ENCODE measurements around the gene ZBTB11. TPM values are rescaled to one million over a fixed set of nuclear protein-coding genes. Genes with fewer than 3 reads are reported as not detected.

Gene ZBTB11
- total RNA-seq (10 to 100 TPM in 4 of 5 donors, 1 to 10 TPM in 1; 6.7 to 31.2 (median 28.3) TPM), polyA plus RNA-seq (1 to 10 TPM; 2.8 to 6.1 (median 4.7) TPM)
- long read RNA-seq, donor 1 = 0 reads
- long read RNA-seq, donor 2, full-length matches to known transcripts = 1 of 1 reads
- long read RNA-seq, donor 2, partial matches to known transcripts = 0 of 1 reads
- long read RNA-seq, donor 2, other reads (novel, unspliced or antisense) = 0 of 1 reads
- long read RNA-seq, donor 3, full-length matches to known transcripts = 1 of 1 reads
- long read RNA-seq, donor 3, partial matches to known transcripts = 0 of 1 reads
- long read RNA-seq, donor 3, other reads (novel, unspliced or antisense) = 0 of 1 reads
- long read RNA-seq, donor 4 = 0 reads
- long read RNA-seq, donor 5, full-length matches to known transcripts = 1 of 1 reads
- long read RNA-seq, donor 5, partial matches to known transcripts = 0 of 1 reads
- long read RNA-seq, donor 5, other reads (novel, unspliced or antisense) = 0 of 1 reads
- long read RNA-seq, donor 6 = 0 reads
- long read RNA-seq, donor 7, partial matches to known transcripts = 0 of 1 reads
- long read RNA-seq, donor 7, other reads (novel, unspliced or antisense) = 0 of 1 reads
- long read RNA-seq, donor 8, full-length matches to known transcripts = 1 of 1 reads
- long read RNA-seq, donor 8, partial matches to known transcripts = 0 of 1 reads
- long read RNA-seq, donor 8, other reads (novel, unspliced or antisense) = 0 of 1 reads
- long read RNA-seq, donor 9, full-length matches to known transcripts = 2 of 2 reads
- long read RNA-seq, donor 9, partial matches to known transcripts = 0 of 2 reads
- long read RNA-seq, donor 9, other reads (novel, unspliced or antisense) = 0 of 2 reads
- long read RNA-seq, donor 10 = 0 reads

- H3K27me3 ChIP-seq = no peaks in the 10 kb centered on the region
- no peaks in the 10 kb centered on the region for H3K9me3 ChIP-seq
- peak; percentile 100 for DNase-seq
- H3K27ac ChIP-seq = peak within 1 kb of the TSS; percentile 98 to 99 (median 99)
- H3K36me3 ChIP-seq = peaks cover 22 to 26% (median 25%) of the 10 kb centered on the region in 4 donors
- 0 to 2% (median 0%) methylated on average over 29 to 57 of the region's 57 CpGs for WGBS, 5 donors
- intact Hi-C loops (cut with DNase I; ENCODE audit: low total_unique reads) = loop anchor here (10.0 kb wide), 1 partner anchor 102 kb away; the partner anchor contains the start of gene PCNP
- peak within 1 kb of the TSS; percentile 92 to 99 (median 95) for H3K4me3 ChIP-seq
- peaks cover 23 to 63% (median 45%) of the 10 kb centered on the region in 4 donors for H3K4me1 ChIP-seq
- peak in 2 of 7 experiments; percentile 31 to 35 for TF ChIP-seq CTCF (IDR thresholded peaks at IDR 0.05)
- TF ChIP-seq POLR2A (IDR thresholded peaks at IDR 0.05) = peak in 2 of 4 donors; percentile 33 to 78
- TF ChIP-seq EP300 (IDR thresholded peaks at IDR 0.05) = no peak
- TF ChIP-seq POLR2AphosphoS5 (IDR thresholded peaks at IDR 0.05) = peak; percentile 94 to 98 (median 95)
Measured at GRCh38 chr3:101676765-101677435, at the start of gene ZBTB11. Gene ZBTB11 (minus strand): TSS chr3:101677132. CDS start chr3:101676914, 218 bp downstream.

GRCh38 chr3:101725890-101726275, 49.0 kb upstream of the ZBTB11 start:
- DNase-seq = no peak
- Histone ChIP-seq H3K27ac (peak overlapping the region in 2 of 5 donors; percentile 62 to 82), H3K4me3 (peak overlapping the region; percentile 60 to 96 (median 79)), H3K27me3 (no peaks in the 10 kb centered on the region), H3K4me1 (peaks cover 7 to 26% (median 12%) of the 10 kb centered on the region in 4 donors), H3K36me3 (peaks cover 6 to 31% (median 28%) of the 10 kb centered on the region in 4 donors), H3K9me3 (no peaks in the 10 kb centered on the region)
- intact Hi-C loops (cut with DNase I; ENCODE audit: low total_unique reads) = no loop called here
- TF ChIP-seq POLR2AphosphoS5 (IDR thresholded peaks at IDR 0.05) = no peak
- TF ChIP-seq EP300 (IDR thresholded peaks at IDR 0.05) = no peak
- TF ChIP-seq POLR2A (IDR thresholded peaks at IDR 0.05) = no peak
- no peak for TF ChIP-seq CTCF (IDR thresholded peaks at IDR 0.05)
- 30 to 47% (median 41%) methylated on average over 3 of the region's 3 CpGs for WGBS, 5 donors

- intact Hi-C loops (cut with DNase I; ENCODE audit: low total_unique reads) = no loop called here
- Histone ChIP-seq H3K27ac (peak overlapping the region; percentile 62 to 87 (median 81)), H3K27me3 (no peaks in the 10 kb centered on the region), H3K4me1 (peaks cover 7 to 26% (median 12%) of the 10 kb centered on the region in 4 donors), H3K9me3 (no peaks in the 10 kb centered on the region), H3K4me3 (peak overlapping the region; percentile 60 to 96 (median 79)), H3K36me3 (peaks cover 6 to 28% (median 25%) of the 10 kb centered on the region in 4 donors)
- DNase-seq = peak; percentile 34 to 70
- no peak for TF ChIP-seq CTCF (IDR thresholded peaks at IDR 0.05)
- no peak for TF ChIP-seq POLR2A (IDR thresholded peaks at IDR 0.05)
- TF ChIP-seq EP300 (IDR thresholded peaks at IDR 0.05) = no peak
- no peak for TF ChIP-seq POLR2AphosphoS5 (IDR thresholded peaks at IDR 0.05)
- 0 to 1% (median 1%) methylated on average over 17 to 21 of the region's 21 CpGs for WGBS, 5 donors
Measured at GRCh38 chr3:101725194-101725889, 48.4 kb upstream of the ZBTB11 start.

All from stomach (tissue), 19 donors.